GM12892 (cell line): Measurements from ENCODE around the gene PCDHGA10.
"Not testable (repeated sequence)": the region's sequence is repeated elsewhere in the genome, so short reads cannot be mapped to it uniquely, and the experiment has no call there.

Experiments used
- DNase-seq: peaks from one replicate; pipeline ENCODE4 v3.0.0; 2011; ENCODE audit not compliant: insufficient read length
- FAIRE-seq: peaks from 2 replicates; lab custom pipeline; 2011; peaks lifted over from hg19 to GRCh38; lab: Jason Lieb, UNC
- POLR2A ChIP-seq: IDR thresholded peaks from 2 replicates; pipeline ENCODE4 v1.6.1; 2011; ENCODE audit warnings: low read depth, low read length, control low read depth
- POLR2AphosphoS5 ChIP-seq: IDR thresholded peaks from 2 replicates; pipeline ENCODE4 v1.6.1; 2011; ENCODE audit warnings: low read depth, low read length, control low read depth
- TAF1 ChIP-seq: IDR thresholded peaks from 2 replicates; pipeline ENCODE4 v1.6.1; 2011; ENCODE audit warnings: low read depth, mild to moderate bottlenecking, control low read depth, low read length, borderline replicate concordance

Gene PCDHGA10

DNA sequence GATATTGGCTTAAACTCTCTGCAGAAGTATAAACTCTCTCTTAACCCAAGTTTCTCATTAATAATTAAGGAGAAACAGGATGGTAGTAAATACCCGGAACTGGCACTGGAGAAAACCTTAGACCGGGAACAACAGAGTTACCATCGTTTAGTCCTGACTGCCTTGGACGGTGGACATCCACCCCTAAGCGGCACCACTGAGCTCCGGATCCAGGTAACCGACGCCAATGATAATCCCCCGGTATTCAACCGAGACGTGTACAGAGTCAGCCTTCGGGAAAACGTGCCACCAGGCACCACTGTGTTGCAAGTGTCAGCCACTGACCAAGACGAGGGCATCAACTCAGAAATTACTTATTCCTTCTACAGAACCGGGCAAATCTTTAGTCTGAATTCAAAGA is 14.2 kb upstream of the PCDHGA10 start:
- no peak for TF ChIP-seq POLR2AphosphoS5
- TF ChIP-seq TAF1: no peak
- no peak for TF ChIP-seq POLR2A
- DNase-seq: no peak
- FAIRE-seq: no peak

DNA sequence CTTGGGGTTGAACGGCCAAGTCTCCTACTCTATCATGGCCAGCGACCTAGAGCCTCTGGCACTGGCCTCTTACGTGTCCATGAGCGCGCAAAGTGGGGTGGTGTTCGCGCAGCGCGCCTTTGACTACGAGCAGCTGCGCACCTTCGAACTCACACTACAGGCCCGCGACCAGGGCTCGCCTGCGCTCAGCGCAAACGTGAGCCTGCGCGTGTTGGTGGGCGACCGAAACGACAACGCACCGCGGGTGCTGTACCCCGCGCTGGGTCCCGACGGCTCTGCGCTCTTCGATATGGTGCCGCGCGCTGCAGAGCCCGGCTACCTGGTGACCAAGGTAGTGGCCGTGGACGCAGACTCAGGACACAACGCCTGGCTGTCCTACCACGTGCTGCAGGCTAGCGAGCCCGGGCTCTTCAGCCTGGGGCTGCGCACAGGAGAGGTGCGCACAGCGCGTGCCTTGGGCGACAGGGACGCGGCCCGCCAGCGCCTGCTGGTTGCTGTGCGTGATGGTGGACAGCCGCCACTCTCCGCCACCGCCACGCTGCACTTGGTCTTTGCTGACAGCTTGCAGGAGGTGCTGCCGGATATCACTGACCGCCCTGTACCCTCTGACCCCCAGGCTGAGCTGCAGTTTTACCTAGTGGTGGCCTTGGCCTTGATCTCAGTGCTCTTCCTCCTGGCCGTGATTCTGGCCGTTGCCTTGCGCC is 13.1 kb upstream of the PCDHGA10 start:
- DNase-seq (no peak), FAIRE-seq (no peak)
- no peak for TF ChIP-seq TAF1
- no peak for TF ChIP-seq POLR2A

DNA sequence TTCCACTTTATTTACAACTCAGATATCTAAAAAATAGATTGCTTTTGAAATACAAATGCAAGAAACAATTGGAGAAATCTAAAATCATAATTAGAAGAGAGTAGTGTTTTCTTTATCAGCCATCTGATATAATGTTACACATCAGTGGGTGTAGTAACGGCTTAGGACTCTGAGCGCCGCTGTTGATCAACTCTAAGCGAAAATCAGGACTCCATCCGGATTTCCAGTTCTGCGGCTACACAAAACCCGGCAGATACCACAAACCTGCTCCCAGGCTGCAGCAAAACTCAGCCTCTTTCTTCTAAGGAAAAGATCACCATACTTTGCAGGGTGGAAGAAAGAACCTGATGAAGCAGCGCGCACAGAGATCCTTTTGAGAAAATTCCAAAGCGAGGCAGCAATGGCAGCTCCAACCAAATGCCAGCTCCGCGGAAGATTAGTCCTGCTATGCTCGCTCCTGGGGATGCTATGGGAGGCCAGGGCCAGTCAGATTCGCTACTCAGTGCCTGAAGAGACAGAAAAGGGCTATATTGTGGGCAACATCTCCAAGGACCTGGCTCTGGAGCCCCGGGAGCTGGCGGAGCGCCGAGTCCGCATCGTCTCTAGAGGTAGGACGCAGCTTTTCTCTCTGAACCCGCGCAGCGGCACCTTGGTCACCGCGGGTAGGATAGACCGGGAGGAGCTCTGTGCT is 10.1 kb upstream of the PCDHGA10 start, which contains the start of gene PCDHGA9:
Gene PCDHGA9 (plus strand): TSS at position 226 of the 691 bp plus-strand sequence. CDS start 175 bp downstream, at position 401.
- TF ChIP-seq TAF1 (no peak), POLR2AphosphoS5 (no peak), POLR2A (no peak)
- FAIRE-seq (no peak), DNase-seq (no peak)

DNA sequence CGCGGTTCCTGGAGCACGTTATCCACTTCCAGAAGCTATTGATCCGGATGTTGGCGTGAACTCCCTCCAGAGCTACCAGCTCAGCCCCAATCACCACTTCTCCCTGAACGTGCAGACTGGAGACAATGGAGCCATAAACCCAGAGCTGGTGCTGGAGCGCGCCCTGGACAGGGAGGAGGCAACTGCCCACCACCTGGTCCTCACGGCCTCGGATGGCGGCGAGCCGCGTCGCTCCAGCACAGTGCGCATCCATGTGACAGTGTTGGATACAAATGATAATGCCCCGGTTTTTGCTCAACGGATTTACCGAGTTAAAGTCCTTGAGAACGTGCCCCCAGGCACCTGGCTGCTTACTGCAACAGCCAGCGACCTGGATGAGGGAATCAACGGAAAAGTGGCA is 9.4 kb upstream of the PCDHGA10 start:
- FAIRE-seq (no peak), DNase-seq (no peak)
- no peak for TF ChIP-seq TAF1
- TF ChIP-seq POLR2A: no peak
- no peak for TF ChIP-seq POLR2AphosphoS5

DNA sequence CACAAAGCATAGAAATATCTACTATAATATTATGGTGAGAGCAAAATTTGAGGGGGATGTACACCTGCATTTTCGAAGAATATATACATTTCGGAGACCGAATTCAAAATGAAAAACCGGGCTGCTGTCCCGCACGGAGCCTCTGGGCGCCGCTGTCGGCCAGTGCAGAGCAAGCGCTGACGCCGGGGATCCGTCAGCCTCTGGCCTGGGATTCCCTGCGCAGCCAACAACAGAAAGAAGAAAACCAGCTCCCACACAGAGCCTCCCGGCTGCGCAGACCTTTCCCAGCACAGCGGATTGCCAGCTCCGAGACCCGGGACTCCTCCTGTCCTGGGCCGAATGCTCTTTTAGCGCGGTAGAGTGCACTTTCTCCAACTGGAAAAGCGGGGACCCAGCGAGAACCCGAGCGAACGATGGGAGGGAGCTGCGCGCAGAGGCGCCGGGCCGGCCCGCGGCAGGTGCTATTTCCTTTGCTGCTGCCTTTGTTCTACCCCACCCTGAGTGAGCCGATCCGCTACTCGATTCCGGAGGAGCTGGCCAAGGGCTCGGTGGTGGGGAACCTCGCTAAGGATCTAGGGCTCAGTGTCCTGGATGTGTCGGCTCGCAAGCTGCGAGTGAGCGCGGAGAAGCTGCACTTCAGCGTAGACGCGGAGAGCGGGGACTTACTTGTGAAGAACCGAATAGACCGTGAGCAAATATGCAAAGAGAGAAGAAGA is 4.8 kb upstream of the PCDHGA10 start, which contains the start of gene PCDHGB6:
Gene PCDHGB6 (plus strand): TSS at position 232 of the 716 bp plus-strand sequence. CDS start 182 bp downstream, at position 414.
- not testable (repeated sequence) for FAIRE-seq, DNase-seq

DNA sequence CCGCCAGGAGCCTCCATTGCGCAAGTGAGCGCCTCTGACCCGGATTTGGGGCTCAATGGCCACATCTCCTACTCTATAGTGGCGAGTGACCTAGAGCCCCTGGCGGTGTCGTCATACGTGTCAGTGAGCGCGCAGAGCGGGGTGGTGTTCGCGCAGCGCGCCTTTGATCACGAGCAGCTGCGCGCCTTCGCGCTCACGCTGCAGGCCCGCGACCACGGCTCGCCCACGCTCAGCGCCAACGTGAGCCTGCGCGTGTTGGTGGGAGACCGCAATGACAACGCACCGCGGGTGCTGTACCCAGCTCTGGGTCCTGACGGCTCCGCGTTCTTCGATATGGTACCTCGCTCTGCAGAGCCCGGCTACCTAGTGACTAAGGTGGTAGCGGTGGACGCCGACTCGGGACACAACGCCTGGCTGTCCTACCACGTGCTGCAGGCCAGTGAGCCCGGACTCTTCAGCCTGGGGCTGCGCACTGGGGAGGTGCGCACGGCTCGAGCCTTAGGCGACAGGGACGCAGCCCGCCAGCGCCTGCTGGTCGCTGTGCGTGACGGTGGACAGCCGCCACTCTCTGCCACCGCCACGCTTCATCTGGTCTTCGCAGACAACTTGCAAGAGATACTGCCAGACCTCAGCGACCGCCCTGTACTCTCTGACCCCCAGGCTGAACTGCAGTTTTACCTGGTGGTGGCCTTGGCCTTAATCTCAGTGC is 3.0 kb upstream of the PCDHGA10 start:
- FAIRE-seq: no peak
- no peak for TF ChIP-seq TAF1
- TF ChIP-seq POLR2AphosphoS5: no peak
- TF ChIP-seq POLR2A: no peak
- DNase-seq: no peak

DNA sequence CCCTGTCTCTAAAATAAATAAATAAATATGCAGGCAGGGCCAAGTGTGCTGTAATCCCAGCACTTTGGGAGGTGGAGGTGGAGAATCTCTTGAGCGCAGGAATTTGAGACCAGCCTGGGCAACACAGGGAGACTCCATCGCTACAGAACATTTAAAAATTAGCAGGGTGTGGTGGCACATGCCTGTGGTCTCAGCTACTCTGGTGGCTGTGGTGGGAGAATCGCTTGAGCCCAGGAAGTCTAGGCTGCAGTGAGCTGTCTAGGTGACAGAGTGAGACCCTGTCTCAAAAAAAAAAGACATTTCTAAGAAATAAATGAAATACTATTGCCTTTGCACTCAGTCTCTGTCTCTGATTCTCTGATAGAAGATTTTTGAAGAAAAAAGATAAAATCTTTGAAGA is 1.2 kb upstream of the PCDHGA10 start:
- FAIRE-seq: no peak
- no peak for DNase-seq
- TF ChIP-seq POLR2A (no peak), TAF1 (no peak), POLR2AphosphoS5 (no peak)

DNA sequence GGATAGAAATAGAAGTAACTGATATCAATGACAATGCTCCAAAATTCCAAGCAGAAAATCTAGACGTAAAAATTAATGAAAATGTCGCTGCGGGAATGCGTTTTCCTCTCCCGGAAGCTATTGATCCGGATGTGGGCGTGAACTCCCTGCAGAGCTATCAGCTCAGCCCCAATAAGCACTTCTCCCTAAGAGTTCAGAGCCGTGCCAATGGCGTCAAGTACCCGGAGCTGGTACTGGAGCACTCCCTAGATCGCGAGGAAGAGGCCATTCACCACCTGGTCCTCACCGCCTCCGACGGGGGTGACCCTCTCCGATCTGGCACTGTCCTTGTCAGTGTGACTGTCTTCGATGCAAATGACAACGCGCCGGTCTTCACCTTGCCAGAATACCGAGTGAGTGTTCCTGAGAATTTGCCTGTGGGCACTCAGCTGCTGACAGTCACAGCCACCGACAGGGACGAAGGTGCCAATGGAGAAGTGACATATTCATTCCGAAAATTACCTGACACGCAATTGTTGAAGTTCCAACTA is 818 bp downstream of the PCDHGA10 start:
- DNase-seq (no peak), FAIRE-seq (no peak)
- no peak for TF ChIP-seq POLR2A
- TF ChIP-seq POLR2AphosphoS5: no peak

DNA sequence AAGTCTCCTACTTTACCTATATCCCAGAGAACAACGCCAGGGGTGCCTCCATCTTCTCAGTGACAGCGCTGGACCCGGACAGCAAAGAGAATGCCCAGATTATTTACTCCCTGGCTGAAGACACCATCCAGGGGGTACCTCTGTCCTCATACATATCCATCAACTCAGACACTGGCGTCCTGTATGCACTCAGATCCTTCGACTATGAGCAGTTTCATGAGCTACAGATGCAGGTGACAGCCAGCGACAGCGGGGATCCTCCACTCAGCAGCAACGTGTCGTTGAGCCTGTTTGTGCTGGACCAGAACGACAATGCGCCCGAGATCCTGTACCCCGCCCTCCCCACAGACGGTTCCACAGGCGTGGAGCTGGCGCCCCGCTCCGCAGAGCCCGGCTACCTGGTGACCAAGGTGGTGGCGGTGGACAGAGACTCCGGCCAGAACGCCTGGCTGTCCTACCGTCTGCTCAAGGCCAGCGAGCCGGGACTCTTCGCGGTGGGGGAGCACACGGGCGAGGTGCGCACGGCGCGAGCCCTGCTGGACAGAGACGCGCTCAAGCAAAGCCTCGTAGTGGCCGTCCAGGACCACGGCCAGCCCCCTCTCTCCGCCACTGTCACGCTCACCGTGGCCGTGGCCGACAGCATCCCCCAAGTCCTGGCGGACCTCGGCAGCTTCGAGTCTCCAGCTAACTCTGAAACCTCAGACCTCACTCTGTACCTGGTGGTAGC is 1.9 kb downstream of the PCDHGA10 start:
- FAIRE-seq: not testable (repeated sequence)

DNA sequence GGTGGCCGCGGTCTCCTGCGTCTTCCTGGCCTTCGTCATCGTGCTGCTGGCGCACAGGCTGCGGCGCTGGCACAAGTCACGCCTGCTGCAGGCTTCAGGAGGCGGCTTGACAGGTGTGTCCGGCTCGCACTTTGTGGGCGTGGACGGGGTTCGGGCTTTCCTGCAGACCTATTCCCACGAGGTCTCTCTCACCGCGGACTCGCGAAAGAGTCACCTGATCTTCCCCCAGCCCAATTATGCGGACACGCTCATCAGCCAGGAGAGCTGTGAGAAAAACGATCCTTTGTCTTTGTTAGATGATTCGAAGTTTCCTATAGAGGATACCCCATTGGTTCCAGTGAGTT is 2.5 kb downstream of the PCDHGA10 start:
- not testable (repeated sequence) for FAIRE-seq, DNase-seq

More for the DNA sequence above, 1.9 kb downstream of the PCDHGA10 start:
- DNase-seq: not testable (repeated sequence)

DNA sequence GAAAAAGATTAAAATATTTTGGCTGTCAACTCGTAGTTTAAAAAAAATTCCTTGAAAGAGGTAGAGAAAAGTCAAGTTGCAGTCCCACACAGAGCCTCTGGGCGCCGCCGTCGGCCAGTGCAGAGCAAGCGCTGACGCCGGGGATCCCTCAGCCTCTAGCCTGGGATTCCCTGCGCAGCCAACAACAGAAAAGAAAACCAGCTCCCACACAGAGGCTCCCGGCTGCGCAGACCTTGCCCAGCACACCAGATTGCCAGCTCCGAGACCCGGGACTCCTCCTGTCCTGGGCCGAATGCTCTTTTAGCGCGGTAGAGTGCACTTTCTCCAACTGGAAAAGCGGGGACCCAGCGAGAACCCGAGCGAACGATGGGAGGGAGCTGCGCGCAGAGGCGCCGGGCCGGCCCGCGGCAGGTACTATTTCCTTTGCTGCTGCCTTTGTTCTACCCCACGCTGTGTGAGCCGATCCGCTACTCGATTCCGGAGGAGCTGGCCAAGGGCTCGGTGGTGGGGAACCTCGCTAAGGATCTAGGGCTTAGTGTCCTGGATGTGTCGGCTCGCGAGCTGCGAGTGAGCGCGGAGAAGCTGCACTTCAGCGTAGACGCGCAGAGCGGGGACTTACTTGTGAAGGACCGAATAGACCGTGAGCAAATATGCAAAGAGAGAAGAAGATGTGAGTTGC is 4.8 kb downstream of the PCDHGA10 start, which contains the start of gene PCDHGB7:
Gene PCDHGB7 (plus strand): TSS at position 184 of the 679 bp plus-strand sequence. CDS start 183 bp downstream, at position 367.
- peak; percentile 79 for FAIRE-seq
- peak; percentile 54 for DNase-seq
